RCC 7860 (cell line): ENCODE results near the gene TLNRD1.

Experiments
- DNase-seq: peaks from one replicate; pipeline ENCODE4 v3.0.0-alpha.2; 2015; ENCODE audit warnings: low spot score
- FAIRE-seq: peaks from 2 replicates; lab custom pipeline; 2012; peaks lifted over from hg19 to GRCh38; lab: Jason Lieb, UNC

TLNRD1 gene

DNA sequence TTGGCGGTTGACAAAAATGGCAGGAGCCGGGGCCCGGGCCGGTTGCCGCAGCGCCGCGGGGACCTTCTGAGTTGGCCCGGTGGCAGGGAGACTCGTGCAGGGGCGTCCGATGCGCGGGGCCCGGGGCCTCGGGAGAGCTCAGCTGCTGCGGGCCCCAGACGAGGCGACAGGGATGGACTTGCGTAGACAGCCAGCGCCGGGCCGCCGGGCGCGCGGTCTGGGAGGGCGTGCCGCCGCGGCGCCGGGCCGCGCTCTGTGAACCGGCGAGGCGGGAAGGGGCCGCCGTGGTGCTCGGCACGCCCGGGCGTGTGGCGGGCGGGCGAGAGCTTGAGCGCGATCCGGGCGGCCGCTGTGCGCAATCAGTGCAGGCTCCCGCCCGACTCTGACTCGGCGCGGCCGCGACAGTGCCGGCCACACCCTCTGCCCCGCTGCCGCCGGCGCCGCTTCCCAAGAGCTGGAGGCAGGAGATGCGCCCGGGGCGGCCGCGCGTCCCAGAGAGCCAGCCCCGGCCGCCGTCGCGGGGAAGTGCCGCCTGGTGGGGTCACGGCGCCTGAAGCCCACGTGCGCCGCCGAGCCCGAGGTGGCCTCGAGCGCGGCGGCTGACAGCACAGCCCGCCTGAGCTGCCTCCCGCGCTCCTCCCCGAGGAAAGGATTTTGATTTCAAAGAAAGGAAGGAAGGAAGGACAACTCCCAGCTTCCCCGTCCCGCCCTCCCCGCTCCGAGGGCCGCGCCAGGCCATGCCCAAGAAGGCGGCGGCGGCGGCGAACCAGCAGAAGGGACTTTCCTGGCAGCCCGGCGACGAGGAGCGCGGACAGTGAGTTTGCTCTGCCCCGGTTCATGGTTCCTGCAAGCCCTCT is 657 bp downstream of the TLNRD1 start:
- DNase-seq (no peak), FAIRE-seq (no peak)

DNA sequence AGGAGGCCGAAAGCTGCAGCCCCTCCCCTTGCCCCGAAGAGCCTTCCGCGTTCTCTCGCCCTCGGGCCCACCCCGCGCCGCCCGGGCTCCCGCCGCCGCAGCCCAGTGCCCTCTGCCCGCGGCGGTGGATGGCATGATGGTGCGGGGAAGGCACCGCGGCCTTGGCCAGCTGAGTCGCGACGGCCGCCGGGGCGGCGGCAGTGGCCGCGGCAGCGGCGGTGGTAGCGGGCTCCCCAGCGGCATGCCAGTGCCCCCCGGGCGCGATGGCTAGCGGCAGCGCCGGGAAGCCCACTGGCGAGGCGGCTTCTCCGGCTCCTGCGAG is 1.2 kb downstream of the TLNRD1 start:
- FAIRE-seq = no peak

DNA sequence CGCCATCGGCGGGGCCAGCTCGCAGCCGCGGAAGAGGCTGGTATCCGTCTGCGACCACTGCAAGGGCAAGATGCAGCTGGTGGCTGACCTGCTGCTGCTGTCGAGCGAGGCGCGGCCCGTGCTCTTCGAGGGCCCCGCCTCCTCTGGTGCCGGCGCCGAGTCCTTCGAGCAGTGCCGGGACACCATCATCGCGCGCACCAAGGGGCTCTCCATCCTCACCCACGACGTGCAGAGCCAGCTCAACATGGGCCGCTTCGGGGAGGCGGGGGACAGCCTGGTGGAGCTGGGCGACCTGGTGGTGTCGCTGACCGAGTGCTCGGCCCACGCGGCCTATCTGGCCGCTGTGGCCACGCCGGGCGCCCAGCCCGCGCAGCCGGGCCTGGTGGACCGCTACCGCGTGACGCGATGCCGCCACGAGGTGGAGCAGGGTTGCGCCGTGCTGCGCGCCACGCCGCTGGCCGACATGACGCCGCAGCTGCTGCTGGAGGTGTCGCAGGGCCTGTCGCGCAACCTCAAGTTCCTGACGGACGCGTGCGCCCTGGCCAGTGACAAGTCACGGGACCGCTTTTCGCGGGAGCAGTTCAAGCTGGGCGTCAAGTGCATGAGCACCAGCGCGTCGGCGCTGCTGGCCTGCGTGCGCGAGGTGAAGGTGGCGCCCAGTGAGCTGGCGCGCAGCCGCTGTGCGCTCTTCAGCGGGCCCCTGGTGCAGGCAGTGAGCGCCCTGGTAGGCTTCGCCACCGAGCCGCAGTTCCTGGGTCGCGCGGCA is 1.8 kb downstream of the TLNRD1 start:
- FAIRE-seq (no peak), DNase-seq (no peak)

More for the DNA sequence above, 1.2 kb downstream of the TLNRD1 start:
- DNase-seq = no peak

DNA sequence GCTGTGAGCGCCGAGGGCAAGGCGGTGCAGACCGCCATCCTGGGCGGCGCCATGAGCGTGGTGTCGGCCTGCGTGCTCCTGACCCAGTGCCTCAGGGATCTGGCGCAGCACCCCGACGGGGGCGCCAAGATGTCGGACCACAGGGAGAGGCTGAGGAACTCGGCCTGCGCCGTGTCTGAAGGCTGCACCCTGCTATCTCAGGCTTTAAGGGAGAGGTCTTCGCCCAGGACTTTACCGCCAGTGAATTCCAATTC is 2.3 kb downstream of the TLNRD1 start:
- FAIRE-seq = no peak
- DNase-seq = no peak

DNA sequence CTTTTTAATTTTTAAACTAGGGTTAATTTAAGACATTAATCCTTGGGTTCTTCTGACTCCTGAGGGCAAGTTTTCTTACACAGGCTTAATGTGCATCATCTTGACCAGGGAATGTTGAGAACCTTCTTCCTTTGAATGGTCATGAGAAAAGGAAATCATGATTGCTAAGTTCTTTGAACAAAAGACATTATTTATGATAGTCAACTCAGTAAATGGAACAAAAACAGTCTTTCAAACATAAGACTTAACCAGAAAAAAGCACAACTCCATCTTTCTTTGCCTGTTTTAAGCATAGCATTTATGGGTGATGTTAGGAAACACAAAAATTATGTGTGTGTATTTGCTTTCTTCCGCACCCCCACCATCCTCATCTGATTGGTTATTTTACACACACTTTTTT is 5.4 kb downstream of the TLNRD1 start:
- FAIRE-seq = no peak
- no peak for DNase-seq

DNA sequence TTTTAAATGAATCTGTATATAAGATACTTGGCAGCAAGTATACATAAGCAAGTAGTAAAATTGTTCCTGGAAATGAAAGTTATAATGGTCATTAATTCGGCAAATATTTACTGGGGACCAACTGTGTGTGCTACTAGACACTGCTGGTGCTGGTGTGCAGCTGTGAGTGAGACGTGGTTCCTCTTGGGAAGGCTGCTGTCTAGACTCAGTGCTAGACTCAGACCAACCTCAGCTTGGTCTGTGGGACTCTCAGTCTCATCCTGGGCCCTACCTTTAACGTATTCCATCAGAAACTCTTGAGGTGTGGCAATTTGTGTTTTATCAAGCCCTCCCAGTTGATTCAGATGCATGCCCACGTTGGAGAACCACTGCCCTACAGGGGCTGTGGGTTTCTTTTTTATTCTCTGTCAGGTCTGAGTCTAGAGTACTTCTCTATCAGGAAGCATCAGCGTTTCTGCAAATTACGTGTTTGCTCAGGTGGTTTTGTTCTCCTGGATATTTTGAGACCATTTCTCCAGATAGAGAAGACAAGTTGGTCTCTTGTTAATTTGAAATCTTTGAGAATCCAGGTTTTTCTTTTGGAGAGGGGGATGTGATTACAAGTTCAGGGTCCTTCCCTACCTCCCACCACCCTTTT is 6.8 kb downstream of the TLNRD1 start:
- no peak for DNase-seq
- FAIRE-seq = no peak

DNA sequence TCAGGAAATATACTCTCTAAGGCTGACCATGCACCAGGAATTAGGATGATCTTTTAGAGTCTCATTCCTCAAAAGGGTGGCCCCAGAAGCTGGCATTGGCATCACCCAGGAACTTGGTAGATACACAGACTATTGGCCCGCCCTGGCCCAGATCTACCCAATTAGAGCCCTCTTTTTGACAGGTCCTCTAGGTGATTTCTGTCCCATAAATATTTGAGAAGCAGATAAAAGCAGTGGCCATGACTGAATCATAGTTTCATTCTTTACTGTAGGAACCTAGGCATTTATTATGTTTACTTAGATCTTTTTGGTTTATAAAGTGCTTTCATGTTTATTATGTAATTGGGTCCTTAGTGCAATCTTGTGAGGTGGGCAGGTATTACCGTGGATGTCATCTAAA is 7.6 kb downstream of the TLNRD1 start:
- FAIRE-seq (no peak), DNase-seq (no peak)

DNA sequence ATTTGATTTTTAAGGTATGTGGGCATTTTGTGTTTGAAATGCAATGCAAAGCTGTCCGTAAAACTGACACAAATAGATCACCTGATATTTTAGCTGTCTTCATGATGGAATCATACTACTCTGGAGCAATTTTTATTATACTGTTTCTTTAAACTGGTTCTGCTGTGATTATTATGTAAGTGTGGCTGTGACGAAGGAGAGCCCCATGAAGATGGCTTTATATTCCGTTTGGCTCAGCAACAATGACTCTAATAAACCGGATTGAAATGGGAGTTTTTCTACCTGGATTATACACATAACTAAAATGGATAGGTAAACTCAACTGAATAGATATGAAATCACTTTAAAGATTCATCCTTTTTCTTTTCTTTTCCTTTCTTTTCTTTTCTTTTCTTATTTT is 9.4 kb downstream of the TLNRD1 start:
- no peak for FAIRE-seq
- no peak for DNase-seq

DNA sequence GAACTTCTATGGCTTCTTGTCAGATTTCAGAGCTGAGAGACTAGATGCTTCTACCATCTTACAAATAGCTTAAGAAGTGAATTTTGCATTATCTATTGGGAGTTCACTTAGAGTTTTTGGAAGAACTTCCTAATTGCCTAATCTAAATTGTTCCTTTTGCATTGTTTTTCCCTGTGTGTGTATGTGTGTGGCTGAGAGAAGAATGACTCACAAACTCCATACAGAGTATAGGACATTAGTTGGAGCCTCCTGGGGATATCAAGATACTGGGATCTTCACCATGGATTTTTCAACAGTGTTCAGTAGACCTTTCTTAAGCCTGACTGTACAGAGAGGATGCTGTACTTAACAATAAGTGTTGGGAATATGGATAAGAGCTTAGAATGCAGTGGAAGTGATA is 10.9 kb downstream of the TLNRD1 start:
- no peak for DNase-seq
- no peak for FAIRE-seq

DNA sequence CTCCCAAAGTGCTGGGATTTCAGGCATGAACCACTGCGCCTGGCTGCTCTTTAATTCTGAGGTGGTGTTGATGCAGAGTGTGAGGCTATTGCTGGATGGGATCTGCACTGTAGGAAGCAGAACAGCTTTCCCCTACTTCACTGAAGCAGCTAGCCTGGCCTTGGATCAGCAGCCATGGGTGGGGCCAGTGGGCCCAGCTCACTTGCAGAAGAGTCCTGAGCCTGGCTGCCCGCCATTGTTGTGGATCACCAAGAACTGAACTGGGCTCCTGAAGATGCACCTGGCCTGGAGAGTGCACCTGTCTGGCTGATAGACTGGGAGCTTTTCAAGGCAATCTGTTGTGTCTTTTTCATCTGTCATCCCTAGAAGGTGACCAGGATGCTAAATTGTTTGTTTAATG is 11.9 kb downstream of the TLNRD1 start:
- FAIRE-seq (no peak), DNase-seq (no peak)

DNA sequence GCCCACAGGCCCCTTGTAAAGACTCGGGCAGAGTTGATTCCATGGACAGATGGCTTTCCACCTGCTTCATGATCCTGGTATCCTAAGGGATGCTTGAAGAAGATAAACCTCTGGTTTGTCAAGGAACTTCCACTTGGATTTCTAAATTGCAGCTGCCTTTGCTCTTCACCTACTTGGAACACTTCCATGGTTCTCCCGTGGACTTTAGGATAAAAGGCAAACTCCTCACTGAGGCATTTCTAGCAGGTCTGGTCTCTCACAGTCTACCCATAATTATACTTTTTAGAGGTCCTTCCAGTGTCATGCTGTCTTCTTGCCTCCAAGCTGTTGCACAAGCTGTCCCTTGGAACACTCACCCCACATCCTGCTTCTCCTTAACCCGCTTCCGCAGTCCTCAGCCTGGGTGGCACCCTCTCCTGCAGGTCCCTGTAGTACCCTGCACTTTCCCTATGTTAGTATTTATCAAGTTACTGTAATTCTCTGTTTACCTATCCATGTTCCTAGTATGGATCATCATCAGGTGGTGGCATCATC is 12.7 kb downstream of the TLNRD1 start:
- no peak for DNase-seq
- FAIRE-seq = no peak

DNA sequence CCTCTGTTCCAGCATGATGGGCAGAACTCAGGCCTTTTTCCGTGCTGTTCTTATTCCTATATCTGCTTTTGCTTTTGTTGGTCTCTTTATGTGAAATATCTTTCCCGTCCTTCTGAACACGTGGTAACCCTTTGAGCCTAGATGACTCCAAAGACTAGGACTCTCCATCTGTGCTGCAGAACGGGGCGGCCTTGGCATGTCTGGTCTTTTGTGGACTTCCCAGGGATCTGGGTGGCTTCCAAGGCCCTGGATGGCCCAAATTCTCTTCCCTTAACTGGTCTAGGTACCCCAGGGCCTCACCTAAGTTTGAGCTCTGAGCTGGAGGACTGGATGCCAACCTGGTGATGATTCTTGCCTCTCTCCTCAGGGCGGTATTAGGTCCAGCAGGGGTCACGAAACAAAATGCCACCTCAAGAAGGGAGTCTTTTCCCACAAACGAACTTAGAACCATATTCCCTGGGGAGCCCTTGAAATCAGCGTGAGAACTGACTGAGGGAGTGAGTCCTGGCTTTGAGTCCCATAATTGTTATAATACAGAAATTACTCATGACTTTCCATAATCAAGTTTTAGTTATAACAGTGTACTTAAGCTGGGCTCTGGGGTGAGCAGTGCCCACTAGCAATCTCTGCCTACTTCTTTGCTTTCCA is 13.8 kb downstream of the TLNRD1 start:
- FAIRE-seq (no peak), DNase-seq (no peak)

DNA sequence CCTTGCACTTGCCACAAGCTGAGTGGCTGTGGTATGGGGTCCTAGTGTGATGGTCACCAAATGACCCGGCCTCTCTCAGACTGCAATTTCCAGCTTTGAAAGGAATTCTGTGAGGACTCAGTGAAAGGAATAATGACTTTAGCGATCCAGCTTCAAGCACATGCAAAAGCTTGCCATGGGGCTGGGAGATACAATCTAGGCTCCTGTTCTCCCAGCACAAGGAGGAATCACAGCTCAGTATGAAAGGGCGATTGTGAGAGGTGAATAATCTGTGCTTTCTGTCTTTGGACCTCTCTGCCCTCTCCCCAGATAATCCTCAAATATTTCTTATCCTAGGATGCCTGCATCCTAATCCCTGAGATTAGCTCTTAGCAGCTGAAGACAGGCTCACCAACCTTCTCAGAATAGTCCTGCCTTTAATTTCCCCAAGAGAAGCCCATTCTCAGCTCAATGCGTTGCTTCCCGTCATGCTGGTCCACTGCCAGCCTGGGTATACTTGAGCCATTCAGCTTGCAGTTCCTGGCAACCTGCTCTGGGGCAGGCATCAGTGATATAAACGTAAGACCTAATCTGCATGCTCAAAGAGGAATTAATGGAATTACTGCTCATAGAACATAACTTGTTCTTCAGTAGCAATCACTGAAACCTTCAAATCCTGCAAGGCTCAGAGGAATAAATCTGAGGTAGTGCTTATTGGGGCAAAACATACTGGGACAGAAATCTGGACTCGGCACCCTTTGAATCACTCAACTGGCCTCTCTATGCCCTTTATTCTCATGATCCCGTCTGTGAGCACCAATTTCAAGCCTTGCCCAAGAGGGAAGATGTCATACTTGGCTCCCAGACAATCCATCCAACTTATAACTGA is 15.1 kb downstream of the TLNRD1 start:
- FAIRE-seq = no peak
- no peak for DNase-seq

DNA sequence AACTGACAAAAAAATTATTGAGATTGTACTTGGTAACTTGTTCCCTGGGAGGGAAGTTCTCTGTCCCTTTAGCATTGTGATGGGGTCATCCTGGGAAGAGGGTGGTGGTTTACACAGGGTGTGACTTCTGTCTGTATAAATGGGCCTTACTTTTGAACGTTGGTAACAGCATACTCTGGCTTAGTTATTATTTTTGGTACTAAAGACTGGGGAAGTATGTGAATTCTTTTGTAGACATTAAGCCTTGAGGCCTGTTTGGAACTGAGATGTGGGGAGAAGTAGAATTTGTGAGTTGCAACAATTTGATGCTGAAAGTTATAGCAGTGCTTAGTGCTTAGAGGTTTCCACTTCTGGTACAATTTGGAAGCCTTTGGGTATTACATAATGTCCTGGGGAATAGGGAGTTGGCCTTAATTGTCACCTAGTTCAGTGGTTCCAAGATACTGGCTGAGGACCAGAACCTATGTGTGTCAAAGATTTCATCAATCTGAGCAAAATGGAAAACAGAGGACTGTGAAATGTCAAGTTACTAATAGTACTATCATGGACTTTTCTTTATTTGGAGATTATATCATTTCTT is 15.9 kb downstream of the TLNRD1 start:
- FAIRE-seq (no peak), DNase-seq (no peak)

DNA sequence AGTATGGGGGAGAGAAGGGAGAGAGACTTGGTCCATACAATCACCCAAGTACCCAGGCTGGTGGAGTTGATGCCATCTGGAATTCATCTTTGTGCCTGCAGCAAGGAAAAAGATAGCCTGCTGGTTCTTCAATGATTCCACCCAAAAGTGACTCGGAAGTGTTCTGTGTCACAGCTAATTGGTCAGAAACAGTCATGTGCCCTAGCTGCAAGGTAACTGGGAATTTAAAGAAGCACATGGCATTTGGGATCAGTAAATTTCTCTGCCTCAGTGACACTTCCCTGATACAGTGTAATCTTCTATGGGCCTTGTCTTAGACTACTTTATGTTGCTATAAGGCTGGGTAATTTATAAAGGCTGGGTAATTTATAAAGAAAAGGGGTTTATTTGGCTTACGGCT is 17.5 kb downstream of the TLNRD1 start:
- FAIRE-seq (no peak), DNase-seq (no peak)

DNA sequence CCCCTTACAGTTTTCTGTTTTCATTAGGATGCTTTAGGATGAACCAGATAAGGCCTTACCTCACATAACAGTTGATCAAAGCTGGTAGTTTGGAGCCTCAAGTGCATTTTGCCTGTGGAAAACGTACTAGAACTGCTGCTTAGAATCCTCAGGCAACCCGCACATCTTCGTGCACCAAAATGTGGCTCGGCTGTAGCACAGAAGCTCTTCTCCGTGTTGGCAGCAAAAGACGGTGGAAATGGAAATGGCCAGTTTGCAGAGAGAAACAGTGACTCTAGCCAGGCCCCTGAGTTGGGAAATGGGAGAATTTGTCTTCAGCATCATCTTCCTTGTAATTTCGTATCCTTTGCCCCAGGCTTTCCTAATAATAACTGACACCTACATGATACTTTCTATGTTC is 20.6 kb downstream of the TLNRD1 start:
- FAIRE-seq (no peak), DNase-seq (no peak)

DNA sequence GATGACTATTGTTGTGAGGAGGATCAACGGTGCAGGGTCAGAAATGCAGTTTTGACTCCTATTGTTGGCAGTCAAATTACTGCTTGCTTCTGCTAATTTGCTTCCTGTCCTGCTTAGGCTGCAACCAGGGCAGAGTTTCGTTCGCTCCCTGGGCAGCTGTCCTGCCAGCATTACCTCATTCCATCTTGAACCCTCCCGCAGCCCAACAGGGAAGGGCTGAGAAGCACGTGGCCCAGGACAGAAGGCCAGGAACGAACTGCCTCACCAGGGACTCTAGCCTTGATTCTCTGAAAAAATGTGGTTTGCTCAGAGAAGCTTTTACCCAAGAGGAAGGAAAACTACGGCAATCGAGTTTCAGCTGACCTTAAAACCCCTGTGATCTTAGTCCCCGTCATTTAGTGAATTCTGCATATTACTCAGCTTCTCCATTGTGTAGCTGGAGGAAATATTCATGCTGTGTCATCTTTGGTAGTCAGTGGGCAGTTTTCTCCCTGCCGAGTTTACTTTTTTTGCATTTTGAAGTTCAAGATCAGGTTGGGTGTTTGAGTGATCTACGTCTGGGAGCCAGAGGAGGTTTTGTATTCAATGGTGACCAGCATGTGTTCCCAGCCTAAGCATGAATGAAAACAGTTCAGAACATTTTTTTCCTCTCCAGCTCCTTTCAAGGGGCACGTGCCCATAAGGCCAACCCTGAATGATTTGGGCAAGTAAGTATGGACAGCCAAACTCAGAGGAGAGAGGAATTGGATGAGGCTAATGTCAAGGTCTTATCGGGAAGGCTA is 23.0 kb downstream of the TLNRD1 start:
- no peak for FAIRE-seq
- DNase-seq = no peak

DNA sequence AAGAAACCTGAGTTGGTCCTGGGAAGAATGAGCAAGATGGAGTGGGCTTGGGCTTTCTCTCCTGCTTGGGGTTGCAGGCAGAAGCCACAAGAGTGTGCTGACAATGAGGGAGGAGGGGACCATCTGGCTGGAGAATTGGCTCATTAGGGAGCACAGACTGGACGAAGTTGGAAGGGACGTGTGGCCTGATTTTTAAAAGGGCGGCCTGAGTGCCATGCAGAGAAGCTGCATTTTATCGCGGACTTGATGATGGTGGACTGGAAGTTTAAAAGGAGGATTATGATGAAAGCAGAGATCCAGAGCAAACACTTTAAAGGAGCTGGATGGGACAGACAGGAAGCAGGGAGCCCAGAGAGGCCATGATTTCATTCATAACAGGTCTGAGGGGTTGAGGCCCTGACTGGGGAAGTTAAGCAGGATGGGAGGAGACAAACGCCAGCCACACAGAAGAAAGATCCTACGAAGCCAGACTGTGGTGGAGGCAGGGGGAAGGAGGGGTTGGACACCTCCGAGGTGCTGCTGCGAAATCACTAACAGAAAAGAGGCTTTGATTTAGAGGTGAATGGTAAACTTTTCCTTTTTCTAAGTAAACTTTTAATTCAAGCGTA is 23.6 kb downstream of the TLNRD1 start:
- no peak for FAIRE-seq
- DNase-seq = no peak

DNA sequence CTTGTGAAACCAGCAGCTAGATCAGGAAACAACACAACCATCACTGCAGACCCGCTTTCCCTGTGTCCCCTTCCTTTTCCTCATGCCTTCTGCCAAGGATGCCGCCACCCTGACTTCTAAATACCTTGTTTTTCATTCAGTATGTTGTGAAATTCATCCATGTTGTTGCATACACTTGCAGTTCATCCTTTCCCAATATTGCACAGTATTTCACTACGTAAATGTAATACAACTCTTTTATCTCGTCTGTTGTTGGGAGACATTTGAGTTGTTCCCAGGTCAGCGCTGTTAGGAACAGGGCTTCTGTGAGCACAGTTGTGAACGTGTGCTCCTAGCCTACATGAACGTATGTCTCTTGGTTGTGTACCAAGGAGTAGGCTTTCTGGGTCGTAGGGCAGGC is 24.2 kb downstream of the TLNRD1 start:
- FAIRE-seq (no peak), DNase-seq (no peak)
